M059J (cell line): ENCODE data around the gene ADGRG3. TPM values are rescaled to one million over a fixed set of nuclear protein-coding genes. Genes with fewer than 3 reads are reported as not detected.
A peak's percentile ranks its signal among the peaks of the same experiment; 100 is the strongest.

ENCODE experiments used
- DNase-seq: peaks from one replicate; pipeline ENCODE4 v3.0.0-alpha.2; 2012; ENCODE audit warnings: low read depth
- total RNA-seq: library from RNA; depleted of rRNA; stranded (reverse); fragments of >200 nt; shearing (Covaris generic); gene quantifications from 2 replicates; pipeline ENCODE4 v1.2.3, GENCODE V29; 2014

Gene ADGRG3
- total RNA-seq, 1 experiment from 2014 or later, result not detected

- no peak for DNase-seq
These were observed 5.9 kb upstream of the ADGRG3 start for GRCh38 chr16:57661936-57662906.

- DNase-seq, result no peak
These were observed 4.7 kb upstream of the ADGRG3 start for GRCh38 chr16:57663436-57663835.

- no peak for DNase-seq
These were observed 4.0 kb upstream of the ADGRG3 start for GRCh38 chr16:57663917-57664661.

- no peak for DNase-seq
These were observed 3.5 kb upstream of the ADGRG3 start for GRCh38 chr16:57664662-57665025.

- DNase-seq, result no peak
These were observed 2.6 kb upstream of the ADGRG3 start for GRCh38 chr16:57665541-57665940.

- DNase-seq, result no peak
These were observed 1.6 kb upstream of the ADGRG3 start for GRCh38 chr16:57666353-57667047.

GRCh38 chr16:57667048-57667525, 1.0 kb upstream of the ADGRG3 start:
- DNase-seq, result no peak

- DNase-seq, result peak; percentile 58
These were observed 412 bp upstream of the ADGRG3 start for GRCh38 chr16:57667526-57668262.

- DNase-seq, result no peak
These were observed 747 bp downstream of the ADGRG3 start for GRCh38 chr16:57668630-57669475.

- DNase-seq, result no peak
These were observed 1.5 kb downstream of the ADGRG3 start for GRCh38 chr16:57669476-57670162.

- no peak for DNase-seq
These were observed 2.1 kb downstream of the ADGRG3 start for GRCh38 chr16:57670196-57670595.

- peak; percentile 56 for DNase-seq
These were observed 3.3 kb downstream of the ADGRG3 start for GRCh38 chr16:57671451-57671850.

GRCh38 chr16:57672416-57672815, 4.3 kb downstream of the ADGRG3 start:
- no peak for DNase-seq

- no peak for DNase-seq
These were observed 4.7 kb downstream of the ADGRG3 start for GRCh38 chr16:57672824-57673223.

- DNase-seq, result no peak
These were observed 7.8 kb downstream of the ADGRG3 start for GRCh38 chr16:57675741-57676551.

- peak; percentile 23 for DNase-seq
These were observed 8.5 kb downstream of the ADGRG3 start for GRCh38 chr16:57676553-57677085.

- peak; percentile 54 for DNase-seq
These were observed 9.7 kb downstream of the ADGRG3 start for GRCh38 chr16:57677622-57678369.

- no peak for DNase-seq
These were observed 10.9 kb downstream of the ADGRG3 start for GRCh38 chr16:57679016-57679415.
